ENCODE results near the gene BUB1. TPM values are rescaled to one million over a fixed set of nuclear protein-coding genes. Genes with fewer than 3 reads are reported as not detected.
"Not testable (repeated sequence)": the region's sequence is repeated elsewhere in the genome, so short reads cannot be mapped to it uniquely, and the experiment has no call there.

Gene BUB1
- total RNA-seq, 1 donor from 2014 or later = 14.5 TPM

- DNase-seq = no peak
Measured at GRCh38 chr2:110690083-110690965, 12.5 kb upstream of the BUB1 start.

GRCh38 chr2:110688594-110689091, 10.8 kb upstream of the BUB1 start:
- DNase-seq = peak; percentile 9

GRCh38 chr2:110687775-110688484, 10.1 kb upstream of the BUB1 start:
- DNase-seq = not testable (repeated sequence)

DNA sequence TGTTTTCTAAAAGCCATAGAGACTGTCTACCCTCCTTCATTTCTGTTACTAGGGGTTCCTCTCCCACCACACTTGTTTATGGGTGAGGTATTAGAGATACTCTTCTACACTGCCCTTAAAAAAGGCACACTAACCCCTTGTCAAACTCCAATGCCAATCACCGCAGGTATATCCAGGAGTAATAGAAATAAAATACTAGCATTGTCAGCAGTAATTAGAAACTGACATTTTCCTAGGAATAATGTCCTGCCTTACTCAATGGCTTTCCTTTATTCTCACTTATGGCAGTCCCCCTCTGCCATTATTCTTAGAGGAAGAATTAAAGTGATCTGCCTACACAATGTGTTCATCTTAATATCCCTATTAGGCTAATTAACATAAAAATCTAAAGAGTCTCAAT, 5.0 kb upstream of the BUB1 start:
- no peak for DNase-seq

GRCh38 chr2:110682267-110682666, 4.4 kb upstream of the BUB1 start:
- no peak for DNase-seq

DNA sequence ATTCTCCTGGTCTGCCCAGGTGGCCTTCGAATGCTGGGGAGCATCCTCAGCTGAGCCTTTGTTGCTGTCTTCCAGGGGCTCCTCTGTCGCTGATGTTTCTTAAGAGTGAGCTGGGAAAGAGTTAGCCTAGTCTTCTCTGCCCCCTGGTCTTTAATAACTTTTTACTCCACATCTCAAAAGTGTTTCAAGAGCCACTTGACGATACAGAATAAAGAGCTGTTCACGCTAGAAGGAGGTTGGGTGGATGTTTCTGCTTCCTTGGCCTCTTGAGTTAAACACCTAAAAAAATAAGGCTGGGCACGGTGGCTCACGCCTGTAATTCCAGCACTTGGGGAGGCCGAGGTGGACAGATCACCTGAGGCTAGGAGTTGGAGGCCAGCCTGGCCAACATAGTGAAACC, 2.8 kb upstream of the BUB1 start:
- no peak for DNase-seq

DNA sequence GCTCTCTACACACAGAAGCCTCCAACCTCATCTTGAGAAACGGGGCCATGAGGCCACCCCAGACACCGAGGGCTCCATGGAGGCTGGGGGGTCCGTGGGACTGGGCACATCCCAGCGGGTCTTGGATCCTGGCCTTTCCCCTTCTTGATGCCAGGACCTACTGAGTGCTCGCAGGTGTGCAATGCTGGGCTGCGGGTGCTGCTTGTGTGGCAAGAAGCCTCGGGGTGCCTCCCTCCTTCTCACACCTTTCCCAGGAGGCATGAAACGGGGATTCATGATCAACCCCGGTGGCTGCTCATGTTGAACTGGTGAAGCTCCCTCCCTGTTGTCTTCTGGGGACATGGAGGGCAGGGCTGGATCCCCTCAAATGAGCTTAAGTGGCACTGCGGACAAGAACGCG, 2.0 kb upstream of the BUB1 start:
- no peak for DNase-seq

DNA sequence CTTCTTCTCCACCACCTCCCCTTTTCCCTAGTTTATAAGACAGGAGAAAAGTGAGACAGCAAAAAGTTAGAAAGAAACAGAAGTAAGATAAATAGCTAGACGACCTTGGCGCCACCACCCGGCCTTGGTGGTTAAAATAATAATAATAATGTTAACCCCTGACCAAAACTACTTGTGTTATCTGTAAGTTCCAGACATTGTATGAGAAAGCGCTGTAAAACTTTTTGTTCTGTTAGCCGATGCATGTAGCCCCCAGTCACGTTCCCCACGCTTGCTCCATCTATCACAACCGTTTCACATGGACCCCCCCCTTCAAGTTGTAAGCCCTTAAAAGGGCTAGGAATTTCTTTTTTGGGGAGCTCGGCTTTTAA, 1.5 kb upstream of the BUB1 start:
- peak; percentile 17 for DNase-seq

GRCh38 chr2:110678457-110679336, 834 bp upstream of the BUB1 start:
- DNase-seq = peak; percentile 42

GRCh38 chr2:110677080-110677479, 783 bp downstream of the BUB1 start:
- peak; percentile 6 for DNase-seq

GRCh38 chr2:110675679-110676078, 2.2 kb downstream of the BUB1 start:
- no peak for DNase-seq

GRCh38 chr2:110674620-110675555, 3.0 kb downstream of the BUB1 start:
- DNase-seq = peak; percentile 75

GRCh38 chr2:110673201-110673600, 4.7 kb downstream of the BUB1 start:
- DNase-seq = no peak

- no peak for DNase-seq
Measured at GRCh38 chr2:110670826-110671225, 7.0 kb downstream of the BUB1 start.

DNA sequence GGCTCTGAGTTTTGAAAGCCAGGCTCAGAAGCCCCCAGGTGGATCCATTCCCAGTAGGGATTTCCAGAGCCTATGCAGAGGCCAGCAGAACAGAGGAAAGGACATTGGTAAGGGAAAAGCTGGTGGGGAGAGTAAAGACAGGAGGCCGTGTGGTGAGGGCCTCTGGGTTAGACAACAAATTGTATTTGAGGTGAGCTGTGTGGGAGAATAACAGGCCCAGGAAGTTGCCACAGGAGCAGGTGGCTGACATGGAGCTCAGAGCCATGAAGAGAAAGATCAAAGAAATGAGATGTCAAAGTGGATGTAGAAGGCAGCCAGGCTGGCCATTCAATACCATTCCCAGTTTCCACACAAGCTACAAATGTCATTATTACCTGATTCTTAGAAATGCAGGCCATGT, 8.8 kb downstream of the BUB1 start:
- no peak for DNase-seq

DNA sequence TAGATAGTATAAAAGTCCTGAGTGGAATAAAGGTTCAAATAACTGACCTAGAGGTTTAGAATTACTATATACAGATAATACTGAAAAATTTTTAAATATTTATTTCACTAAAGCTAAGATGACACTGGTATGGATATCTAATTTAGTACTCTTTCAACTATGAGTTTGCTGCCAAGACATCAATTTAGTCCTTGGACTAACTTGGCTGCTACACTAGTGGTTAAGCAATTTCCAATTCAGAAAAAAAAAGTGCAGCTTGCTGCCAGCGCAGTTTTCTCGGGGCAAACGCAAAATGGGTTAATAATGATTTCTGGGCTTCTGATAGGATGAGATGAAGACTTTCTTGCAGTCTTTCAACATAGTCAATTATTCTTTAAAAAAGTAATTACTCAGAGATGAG, 10.8 kb downstream of the BUB1 start:
- no peak for DNase-seq

DNA sequence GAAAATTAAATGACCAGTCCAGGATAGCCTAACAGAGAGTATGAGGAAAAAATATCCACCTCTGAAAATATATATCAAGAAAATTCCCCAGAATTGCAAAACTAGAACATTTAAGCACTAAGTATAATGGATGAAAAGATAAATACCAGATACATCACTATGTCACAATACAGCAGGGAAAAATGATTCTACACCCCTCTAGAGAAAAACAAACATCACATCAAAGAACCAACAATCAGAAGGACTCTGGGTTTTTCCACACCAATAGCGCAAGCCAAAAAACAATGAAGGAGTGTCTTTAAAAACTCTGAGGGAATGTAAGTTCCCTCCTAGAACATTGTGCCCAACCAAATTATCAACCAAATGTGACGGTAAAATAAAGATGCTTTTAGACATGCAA, 13.7 kb downstream of the BUB1 start:
- DNase-seq = no peak

GRCh38 chr2:110662560-110662959, 15.3 kb downstream of the BUB1 start:
- DNase-seq = no peak

DNA sequence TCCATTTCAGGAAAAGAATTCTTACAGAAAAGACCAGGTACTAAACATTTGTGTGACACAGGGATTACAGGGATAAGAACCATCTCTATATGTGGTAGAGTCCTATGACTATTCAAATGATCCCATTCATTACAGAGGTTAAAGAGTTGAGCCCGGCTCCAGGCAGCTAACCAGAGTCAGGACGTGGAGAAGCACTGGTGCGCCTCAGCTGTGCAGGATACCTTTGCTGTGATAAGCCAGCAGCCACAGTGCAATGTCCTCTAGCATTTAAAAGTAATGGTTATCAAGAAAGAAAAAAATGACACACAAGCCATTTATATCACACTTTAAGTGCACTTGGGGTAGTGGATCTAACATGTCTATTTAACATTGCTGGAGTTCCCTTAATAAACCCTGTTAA, 17.3 kb downstream of the BUB1 start:
- DNase-seq = no peak

GRCh38 chr2:110659248-110659647, 18.6 kb downstream of the BUB1 start:
- DNase-seq = no peak

DNA sequence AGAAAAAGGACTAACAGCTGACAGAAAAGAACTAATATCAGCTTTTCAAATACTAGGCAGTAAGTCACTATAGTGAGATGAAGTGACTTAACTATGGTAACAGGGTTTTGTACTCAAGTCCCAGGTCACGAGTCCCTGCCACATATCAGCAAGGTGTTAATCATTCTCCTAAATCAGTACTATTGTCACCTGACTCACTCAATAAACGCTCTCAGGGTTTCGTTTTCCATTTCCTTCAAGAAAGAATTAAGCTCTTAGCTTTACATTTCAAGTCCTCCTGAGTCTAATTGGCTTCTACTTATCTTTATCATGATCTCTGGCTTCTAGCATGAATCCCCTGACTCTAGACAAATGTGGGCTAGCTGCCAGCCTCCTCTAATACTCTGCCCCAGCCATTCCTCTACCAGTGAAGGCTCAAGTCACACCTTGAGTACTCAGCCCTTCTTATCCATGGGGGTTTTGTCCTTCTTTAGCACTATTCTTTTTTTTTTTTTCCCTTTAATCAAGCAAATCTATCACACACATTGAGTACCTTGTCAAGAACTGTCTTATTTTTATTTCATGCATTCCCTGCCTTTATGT, 20.0 kb downstream of the BUB1 start:
- DNase-seq = no peak
